AG10803 (cell line): Measurements from ENCODE around the gene TNP2.

Experiments
- DNase-seq: peaks from one replicate; pipeline ENCODE4 v3.0.0; 2010; ENCODE audit warnings: low read depth
- H3K4me3 ChIP-seq: 2 replicates; pipeline ENCODE4 v1.5.1; 2011; ENCODE audit warnings: mild to moderate bottlenecking, low read length, control low read depth
- CTCF ChIP-seq: conservative IDR thresholded peaks from 2 replicates; pipeline ENCODE4 v1.5.1; 2011; ENCODE audit warnings: mild to moderate bottlenecking, low read length, control low read depth, inconsistent platforms

TNP2 gene

GRCh38 chr16:11249233-11250061, 19.7 kb downstream of the TNP2 start:
- DNase-seq = no peak
- H3K4me3 ChIP-seq = no peak overlapping the region
- TF ChIP-seq CTCF = no peak

DNA sequence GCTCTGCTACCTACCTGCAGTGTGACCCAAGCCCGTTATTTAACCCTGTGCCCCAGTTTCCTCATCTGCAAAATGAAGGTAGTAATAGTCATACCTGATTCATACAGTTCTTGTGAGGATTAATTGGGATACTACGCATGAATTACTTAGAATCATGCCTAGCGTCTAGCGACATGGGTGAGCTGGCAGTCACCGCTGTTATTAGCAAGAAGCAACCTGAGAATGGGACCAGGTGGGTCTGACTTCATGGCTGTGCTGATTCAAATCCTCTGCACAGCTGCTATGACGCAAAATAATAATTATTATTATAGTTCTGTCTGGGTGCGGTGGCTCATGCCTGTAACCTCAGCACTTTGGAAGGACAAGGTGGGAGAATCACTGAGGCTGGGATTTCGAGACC, 21.0 kb downstream of the TNP2 start:
- no peak for TF ChIP-seq CTCF
- DNase-seq = no peak

DNA sequence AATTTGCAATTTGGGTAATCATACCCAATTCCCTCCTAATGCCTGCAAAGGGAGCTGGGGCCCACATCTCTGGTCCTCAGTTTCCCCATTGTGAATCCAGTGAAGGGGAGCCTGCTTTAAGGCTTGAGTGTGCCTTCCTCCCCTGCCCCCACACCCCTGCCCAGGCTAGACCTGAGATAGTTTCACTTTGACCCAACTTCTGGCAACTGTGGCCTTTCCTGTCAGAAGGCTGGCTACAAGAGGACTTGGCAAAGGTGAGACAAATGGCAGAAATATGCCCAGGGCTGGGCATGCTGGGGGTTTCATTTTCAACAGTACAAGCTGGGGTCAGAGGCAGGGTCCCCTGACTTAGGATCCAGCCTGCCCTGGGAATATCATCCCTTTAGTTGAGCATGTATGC, 23.1 kb downstream of the TNP2 start:
- TF ChIP-seq CTCF = no peak
- H3K4me3 ChIP-seq = no peak overlapping the region
- DNase-seq = no peak

More for the DNA sequence above, 21.0 kb downstream of the TNP2 start:
- no peak overlapping the region for H3K4me3 ChIP-seq

DNA sequence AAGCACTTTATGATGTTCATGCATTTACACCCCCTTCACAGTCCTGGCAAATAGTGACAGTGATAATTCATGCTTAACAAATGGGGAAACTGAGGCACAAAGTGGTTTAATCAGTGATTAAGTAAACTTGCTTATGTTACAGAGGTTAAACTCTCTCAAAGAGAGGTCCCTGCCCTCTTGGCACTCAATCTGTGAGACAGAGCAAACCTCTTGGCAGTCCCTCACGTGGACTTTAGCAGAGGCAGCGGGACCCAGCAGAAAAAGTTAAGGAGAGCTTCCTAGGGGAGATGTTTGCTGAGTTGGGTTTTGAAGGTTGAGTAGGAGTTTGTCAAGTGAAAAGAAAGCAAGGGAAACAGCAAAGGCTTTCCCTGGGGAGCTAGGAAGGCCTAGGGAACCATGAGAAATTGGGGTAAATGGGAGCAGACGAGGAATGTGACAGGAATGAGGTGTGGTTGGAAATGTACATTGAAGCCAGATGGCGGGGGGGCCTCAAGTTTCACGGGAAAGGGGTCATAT, 23.8 kb downstream of the TNP2 start:
- TF ChIP-seq CTCF = no peak
- H3K4me3 ChIP-seq = no peak overlapping the region
- DNase-seq = no peak

DNA sequence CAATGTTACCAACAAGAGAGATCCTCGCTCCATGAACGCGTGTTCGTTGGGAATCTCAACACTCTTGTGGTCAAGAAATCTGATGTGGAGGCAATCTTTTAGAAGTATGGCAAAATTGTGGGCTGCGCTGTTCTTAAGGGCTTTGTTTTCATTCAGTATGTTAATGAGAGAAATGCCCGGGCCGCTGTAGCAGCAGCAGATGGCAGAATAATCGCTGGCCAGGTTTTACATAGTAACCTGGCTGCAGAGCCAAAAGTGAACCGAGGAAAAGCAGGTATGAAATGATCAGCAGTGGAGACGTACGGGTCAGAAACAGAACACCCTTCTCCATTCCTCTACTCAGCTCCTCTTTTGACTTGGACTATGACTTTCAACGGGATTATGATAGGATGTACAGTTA, 26.5 kb downstream of the TNP2 start:
- no peak overlapping the region for H3K4me3 ChIP-seq
- no peak for DNase-seq
- TF ChIP-seq CTCF = no peak

- no peak for TF ChIP-seq CTCF
- H3K4me3 ChIP-seq = no peak overlapping the region
- DNase-seq = no peak
Measured at GRCh38 chr16:11241480-11242204, 27.5 kb downstream of the TNP2 start.
